ENCODE data around the gene C16orf95. TPM values are rescaled to one million over a fixed set of nuclear protein-coding genes. Genes with fewer than 3 reads are reported as not detected.

Gene C16orf95
- total RNA-seq, 1 donor from 2014 or later: 4.7 TPM

GRCh38 chr16:87288753-87289362 lies 28.3 kb downstream of the C16orf95 start:
- no peak for TF ChIP-seq CTCF (IDR thresholded peaks at IDR 0.05; ENCODE audit: unreplicated experiment)
- peaks cover 6% of the 10 kb centered on the region for H3K36me3 Mint-ChIP-seq (ENCODE audit: insufficient read depth)
- H3K27ac Mint-ChIP-seq: no peak overlapping the region
- no peak for DNase-seq (ENCODE audit: low spot score, unreplicated experiment)
- no peaks in the 10 kb centered on the region for H3K4me1 Mint-ChIP-seq (ENCODE audit: low read depth)
- peaks cover 6% of the 10 kb centered on the region for H3K27me3 Mint-ChIP-seq
- H3K4me3 Mint-ChIP-seq (ENCODE audit: low read depth): no peak overlapping the region
- H3K9me3 Mint-ChIP-seq (ENCODE audit: low read depth): peaks cover 6% of the 10 kb centered on the region

GRCh38 chr16:87286839-87287626 lies 30.2 kb downstream of the C16orf95 start:
- Mint-ChIP-seq H3K9me3 (ENCODE audit: low read depth) (peaks cover 3% of the 10 kb centered on the region), H3K4me3 (ENCODE audit: low read depth) (no peak overlapping the region), H3K27me3 (peaks cover 7% of the 10 kb centered on the region), H3K27ac (no peak overlapping the region), H3K4me1 (ENCODE audit: low read depth) (no peaks in the 10 kb centered on the region), H3K36me3 (ENCODE audit: insufficient read depth) (peaks cover 3% of the 10 kb centered on the region)
- no peak for DNase-seq (ENCODE audit: low spot score, unreplicated experiment)
- no peak for TF ChIP-seq CTCF (IDR thresholded peaks at IDR 0.05; ENCODE audit: unreplicated experiment)

- no peak overlapping the region for H3K27ac Mint-ChIP-seq
Measured at GRCh38 chr16:87284183-87284582, 33.0 kb downstream of the C16orf95 start.

GRCh38 chr16:87279094-87279658 lies 38.0 kb downstream of the C16orf95 start:
- DNase-seq (ENCODE audit: low spot score, unreplicated experiment): no peak
- H3K27me3 Mint-ChIP-seq: peaks cover 44% of the 10 kb centered on the region
- H3K36me3 Mint-ChIP-seq (ENCODE audit: insufficient read depth): no peaks in the 10 kb centered on the region
- H3K9me3 Mint-ChIP-seq (ENCODE audit: low read depth): no peaks in the 10 kb centered on the region
- H3K4me1 Mint-ChIP-seq (ENCODE audit: low read depth): peaks cover 17% of the 10 kb centered on the region
- no peak overlapping the region for H3K27ac Mint-ChIP-seq
- no peak overlapping the region for H3K4me3 Mint-ChIP-seq (ENCODE audit: low read depth)
- TF ChIP-seq CTCF (IDR thresholded peaks at IDR 0.05; ENCODE audit: unreplicated experiment): no peak

More at GRCh38 chr16:87284183-87284582, 33.0 kb downstream of the C16orf95 start:
- H3K4me1 Mint-ChIP-seq (ENCODE audit: low read depth): no peaks in the 10 kb centered on the region
- DNase-seq (ENCODE audit: low spot score, unreplicated experiment): no peak
- H3K36me3 Mint-ChIP-seq (ENCODE audit: insufficient read depth): no peaks in the 10 kb centered on the region
- H3K9me3 Mint-ChIP-seq (ENCODE audit: low read depth): peaks cover 3% of the 10 kb centered on the region
- TF ChIP-seq CTCF (IDR thresholded peaks at IDR 0.05; ENCODE audit: unreplicated experiment): no peak
- H3K27me3 Mint-ChIP-seq: peaks cover 28% of the 10 kb centered on the region
- H3K4me3 Mint-ChIP-seq (ENCODE audit: low read depth): no peak overlapping the region

- peaks cover 44% of the 10 kb centered on the region for H3K27me3 Mint-ChIP-seq
- H3K4me1 Mint-ChIP-seq (ENCODE audit: low read depth): peaks cover 17% of the 10 kb centered on the region
- no peak overlapping the region for H3K27ac Mint-ChIP-seq
- peak; percentile 73 for DNase-seq (ENCODE audit: low spot score, unreplicated experiment)
- H3K4me3 Mint-ChIP-seq (ENCODE audit: low read depth): no peak overlapping the region
- TF ChIP-seq CTCF (IDR thresholded peaks at IDR 0.05; ENCODE audit: unreplicated experiment): peak; percentile 96
- H3K36me3 Mint-ChIP-seq (ENCODE audit: insufficient read depth): no peaks in the 10 kb centered on the region
- H3K9me3 Mint-ChIP-seq (ENCODE audit: low read depth): no peaks in the 10 kb centered on the region
Measured at GRCh38 chr16:87278191-87279093, 38.8 kb downstream of the C16orf95 start.
